Gastrocnemius medialis (tissue), 4 donors: Measurements from ENCODE around the gene CCND1. TPM values are rescaled to one million over a fixed set of nuclear protein-coding genes. Genes with fewer than 3 reads are reported as not detected.

ENCODE experiments used
- ATAC-seq, 2 donors: fragments of 150-250 bp; one replicate each; pipeline ENCODE4 v1.9.1; 2016
- DNase-seq, 2 donors: peaks; one replicate each; pipeline ENCODE4 v3.0.0-alpha.2; 2019
- H3K27ac ChIP-seq, 4 donors: fragments of 200-600 bp; sonication (generic); 1 replicate in 1 of 4; 2 replicates in 3 of 4; pipeline ENCODE4 v1.5.1; 2016 to 2018; ENCODE audit warnings: mild to moderate bottlenecking in 2 of 4, moderate library complexity in 1 of 4
- H3K27me3 ChIP-seq, 3 donors: fragments of 200-600 bp; sonication (generic) in 2 of 3; 1 replicate in 1 of 3; 2 replicates in 2 of 3; pipeline versions ENCODE4 v1.5.1 to v1.6.0; 2016 to 2019; ENCODE audit warnings: mild to moderate bottlenecking in 1 of 3, moderate library complexity in 1 of 3
- H3K36me3 ChIP-seq, 2 donors: fragments of 200-600 bp; sonication (generic) in 1 of 2; one replicate each; pipeline ENCODE4 v1.5.1; 2017 to 2018
- H3K4me1 ChIP-seq, 2 donors: fragments of 200-600 bp; sonication (generic) in 1 of 2; one replicate each; pipeline ENCODE4 v1.5.1; 2016 to 2017; ENCODE audit warnings: mild to moderate bottlenecking in 2 of 2
- H3K4me3 ChIP-seq, 4 donors: fragments of 200-600 bp; sonication (generic) in 3 of 4; 1 replicate in 1 of 4; 2 replicates in 3 of 4; pipeline ENCODE4 v1.5.1; 2016 to 2019; ENCODE audit warnings: mild to moderate bottlenecking in 2 of 4
- H3K9me3 ChIP-seq, 3 donors: fragments of 200-600 bp; sonication (generic) in 2 of 3; 1 replicate in 1 of 3; 2 replicates in 2 of 3; pipeline ENCODE4 v1.5.1; 2016 to 2019
- CTCF ChIP-seq, 5 experiments: fragments of 450-650 bp in 3 of 5; fragments of 200-600 bp in 2 of 5; sonication (generic) in 2 of 5; IDR thresholded peaks in 4 of 5; conservative IDR thresholded peaks in 1 of 5; 1 replicate in 4 of 5; 2 replicates in 1 of 5; pipeline ENCODE4 v1.5.1; 2016 to 2019; ENCODE audit warnings: antibody characterized with exemption in 5 of 5, mild to moderate bottlenecking in 3 of 5, moderate library complexity in 3 of 5
- POLR2A ChIP-seq, 2 donors: fragments of 450-650 bp; IDR thresholded peaks; one replicate each; pipeline ENCODE4 v1.6.1; 2017; ENCODE audit warnings: antibody characterized with exemption in 2 of 2, mild to moderate bottlenecking in 2 of 2, moderate library complexity in 2 of 2
- in situ Hi-C, 4 donors: fragments of 200-750 bp; cut with MboI; loops; one replicate each; pipeline versions ENCODE4 v1.15.0 to v1.8.0; 2017; ENCODE audit warnings: low sequenced_read_pairs in 4 of 4
- intact Hi-C: fragments of 100-400 bp; cut with DNase I; formaldehyde crosslinking; loops from one replicate; pipeline ENCODE4 v1.15.1; 2023; ENCODE audit warnings: low total_unique reads
- total RNA-seq, 4 donors: library from RNA; depleted of rRNA; stranded (reverse); fragments of >200 nt; gene quantifications; one replicate each; pipeline versions ENCODE4 v1.1.0 to v1.2.3, GENCODE V29; 2016

The CCND1 gene
- total RNA-seq, 4 donors from 2014 or later, result 1.3 to 4.6 (median 3.2) TPM

- Histone ChIP-seq H3K9me3 (no peaks in the 10 kb centered on the region), H3K4me3 (no peak overlapping the region), H3K36me3 (no peaks in the 10 kb centered on the region), H3K27ac (no peak overlapping the region), H3K27me3 (peaks cover 0 to 2% (median 0%) of the 10 kb centered on the region in 3 donors), H3K4me1 (peaks cover 0 to 8% of the 10 kb centered on the region in 2 donors)
- intact Hi-C loops (no loop called here), in situ Hi-C loops (loop anchor here (5.0 to 25.0 kb wide), 4 partner anchors 205 to 523 kb away; partner anchors contain the start of gene FADD (in 1 of the 4))
- ATAC-seq (no peak), DNase-seq (no peak)
- no peak for TF ChIP-seq POLR2A (IDR thresholded peaks at IDR 0.05)
- TF ChIP-seq CTCF (IDR thresholded peaks at IDR 0.05 in 4 of 5, conservative IDR thresholded peaks at IDR 0.05 in 1 of 5), result no peak
These were observed 41.3 kb downstream of the CCND1 start for GRCh38 chr11:69682221-69682620.

GRCh38 chr11:69682681-69683326 lies 41.8 kb downstream of the CCND1 start:
- intact Hi-C loops (no loop called here), in situ Hi-C loops (loop anchor here (5.0 to 25.0 kb wide), 4 partner anchors 204 to 522 kb away; partner anchors contain the start of gene FADD (in 1 of the 4))
- Histone ChIP-seq H3K9me3 (no peaks in the 10 kb centered on the region), H3K36me3 (no peaks in the 10 kb centered on the region), H3K4me1 (peaks cover 0 to 8% of the 10 kb centered on the region in 2 donors), H3K4me3 (no peak overlapping the region), H3K27me3 (peaks cover 0 to 2% (median 0%) of the 10 kb centered on the region in 3 donors), H3K27ac (no peak overlapping the region)
- TF ChIP-seq POLR2A (IDR thresholded peaks at IDR 0.05) (no peak), CTCF (IDR thresholded peaks at IDR 0.05 in 4 of 5, conservative IDR thresholded peaks at IDR 0.05 in 1 of 5) (no peak)
- no peak for DNase-seq
- ATAC-seq, result no peak

- DNase-seq (no peak), ATAC-seq (no peak)
- Histone ChIP-seq H3K4me3 (no peak overlapping the region), H3K27ac (no peak overlapping the region), H3K4me1 (peaks cover 0 to 8% of the 10 kb centered on the region in 2 donors), H3K36me3 (no peaks in the 10 kb centered on the region), H3K27me3 (peaks cover 0 to 2% (median 0%) of the 10 kb centered on the region in 3 donors), H3K9me3 (no peaks in the 10 kb centered on the region)
- TF ChIP-seq POLR2A (IDR thresholded peaks at IDR 0.05) (no peak), CTCF (IDR thresholded peaks at IDR 0.05 in 4 of 5, conservative IDR thresholded peaks at IDR 0.05 in 1 of 5) (no peak)
- intact Hi-C loops, result loop anchor here (2.0 kb wide), 1 partner anchor 507 kb away; no protein-coding TSS in a partner anchor
- in situ Hi-C loops, result loop anchor here (5.0 to 25.0 kb wide), 4 partner anchors 203 to 521 kb away; partner anchors contain the start of gene FADD (in 1 of the 4)
These were observed 42.9 kb downstream of the CCND1 start for GRCh38 chr11:69683764-69684333.

- Histone ChIP-seq H3K4me3 (no peak overlapping the region), H3K9me3 (no peaks in the 10 kb centered on the region), H3K27me3 (peaks cover 0 to 2% (median 0%) of the 10 kb centered on the region in 3 donors), H3K4me1 (peaks cover 0 to 8% of the 10 kb centered on the region in 2 donors), H3K27ac (no peak overlapping the region), H3K36me3 (no peaks in the 10 kb centered on the region)
- no peak for TF ChIP-seq CTCF (IDR thresholded peaks at IDR 0.05 in 4 of 5, conservative IDR thresholded peaks at IDR 0.05 in 1 of 5)
- no peak for TF ChIP-seq POLR2A (IDR thresholded peaks at IDR 0.05)
- in situ Hi-C loops, result loop anchor here (5.0 to 25.0 kb wide), 4 partner anchors 203 to 520 kb away; partner anchors contain the start of gene FADD (in 1 of the 4)
- DNase-seq, result no peak
- intact Hi-C loops, result loop anchor here (2.0 kb wide), 1 partner anchor 506 kb away; no protein-coding TSS in a partner anchor
- ATAC-seq, result no peak
These were observed 43.7 kb downstream of the CCND1 start for GRCh38 chr11:69684651-69685050.
